Endodermal cell (in vitro differentiated cells): ENCODE data around the gene ATP1A4. TPM values are rescaled to one million over a fixed set of nuclear protein-coding genes. Genes with fewer than 3 reads are reported as not detected.

Experiments used
- DNase-seq: peaks from one replicate; pipeline ENCODE4 v3.0.0-alpha.2; 2017
- H3K27ac ChIP-seq: 2 replicates; pipeline ENCODE4 v1.5.1; 2013; ENCODE audit warnings: mild to moderate bottlenecking, low read depth, low read length, moderate library complexity
- H3K27me3 ChIP-seq: 2 replicates; pipeline ENCODE4 v1.6.1; 2013; ENCODE audit warnings: mild to moderate bottlenecking, low read length, moderate library complexity; ENCODE audit not compliant: insufficient read depth, control insufficient read depth, poor library complexity, severe bottlenecking
- H3K36me3 ChIP-seq: 2 replicates; pipeline ENCODE4 v1.7.0; 2013; ENCODE audit warnings: mild to moderate bottlenecking, low read length, moderate library complexity; ENCODE audit not compliant: control insufficient read depth, insufficient read depth
- H3K4me1 ChIP-seq: one replicate; pipeline ENCODE4 v1.7.0; 2013; ENCODE audit warnings: low read length; ENCODE audit not compliant: control insufficient read depth, insufficient read depth
- H3K4me3 ChIP-seq: 2 replicates; pipeline ENCODE4 v1.5.1; 2013; ENCODE audit warnings: mild to moderate bottlenecking, low read length, moderate library complexity
- H3K9ac ChIP-seq: 2 replicates; pipeline ENCODE4 v1.6.1; 2013; ENCODE audit warnings: mild to moderate bottlenecking, low read length, moderate library complexity; ENCODE audit not compliant: poor library complexity, severe bottlenecking; ENCODE audit errors: extremely low read depth
- H3K9me3 ChIP-seq: 2 replicates; pipeline ENCODE4 v1.6.1; 2013; ENCODE audit warnings: mild to moderate bottlenecking, low read length, moderate library complexity; ENCODE audit not compliant: control insufficient read depth
- H3K27ac Mint-ChIP-seq: 2 replicates; pipeline ENCODE4 v1.8.0; 2020; ENCODE audit warnings: mixed read lengths
- H3K27me3 Mint-ChIP-seq: 2 replicates; pipeline ENCODE4 v1.8.0; 2021; ENCODE audit warnings: mild to moderate bottlenecking, mixed read lengths; ENCODE audit not compliant: insufficient read depth
- H3K36me3 Mint-ChIP-seq: 2 replicates; pipeline ENCODE4 v1.8.0; 2020; ENCODE audit warnings: low read depth, mixed read lengths
- H3K4me1 Mint-ChIP-seq: 2 replicates; pipeline ENCODE4 v1.8.0; 2020; ENCODE audit warnings: mixed read lengths
- H3K4me3 Mint-ChIP-seq: 2 replicates; pipeline ENCODE4 v1.8.0; 2020; ENCODE audit warnings: mild to moderate bottlenecking, moderate library complexity, mixed read lengths
- H3K9me3 Mint-ChIP-seq: 2 replicates; pipeline ENCODE4 v1.8.0; 2020; ENCODE audit warnings: mild to moderate bottlenecking, mixed read lengths
- WGBS, 2 experiments: methylation state at CpG; one replicate each; pipeline versions ENCODE4 v1.1.5 to v1.1.7; 2013; ENCODE audit warnings: missing lambda C conversion rate in 2 of 2, mixed read lengths in 1 of 2; ENCODE audit not compliant: insufficient coverage in 1 of 2, insufficient read length in 1 of 2; 5-methylcytosine and 5-hydroxymethylcytosine counted together
- total RNA-seq, 2 donors: library from RNA; stranded (reverse); fragmentation: NEBNext Ultra II Directional in 1 of 2; extraction: Animal tissue kit (Norgen Biotek cat#: 25700) in 1 of 2; gene quantifications; 2 replicates in 1 of 2; 3 replicates in 1 of 2; pipeline ENCODE4 v1.2.1, GENCODE V29; 2021
- TF ChIP-seq, protein P1 (sequence below): fragments of 200-600 bp; sonication (generic); conservative IDR thresholded peaks from 2 replicates; pipeline ENCODE4 v1.5.0; 2021; ENCODE audit warnings: antibody characterized with exemption, mild to moderate bottlenecking

The ATP1A4 gene
- total RNA-seq, 2 donors from 2014 or later, result 0.55 to 0.75 TPM

DNA sequence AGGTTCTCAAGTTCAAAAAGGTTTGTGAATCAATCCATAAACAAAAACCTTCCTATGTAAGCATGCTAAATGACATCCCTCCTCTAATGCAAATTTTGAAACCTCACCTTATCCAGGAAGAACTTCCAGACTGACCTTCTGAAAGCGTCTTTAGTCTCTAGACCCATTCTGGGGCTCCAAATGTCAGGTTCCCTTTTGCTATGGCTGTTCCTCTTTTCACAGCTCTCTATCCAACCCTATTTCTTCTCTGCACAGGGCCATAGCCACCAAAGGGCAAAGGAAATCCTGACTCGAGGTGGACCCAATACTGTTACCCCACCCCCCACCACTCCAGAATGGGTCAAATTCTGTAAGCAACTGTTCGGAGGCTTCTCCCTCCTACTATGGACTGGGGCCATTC is 3.4 kb downstream of the ATP1A4 start:
- Mint-ChIP-seq H3K27me3 (peaks cover 8% of the 10 kb centered on the region), H3K36me3 (no peaks in the 10 kb centered on the region), H3K4me1 (no peaks in the 10 kb centered on the region), H3K9me3 (no peaks in the 10 kb centered on the region), H3K4me3 (no peak overlapping the region), H3K27ac (no peak overlapping the region)
- Histone ChIP-seq H3K4me3 (no peak overlapping the region), H3K4me1 (no peaks in the 10 kb centered on the region), H3K27me3 (no peaks in the 10 kb centered on the region), H3K9ac (no peak overlapping the region), H3K36me3 (no peaks in the 10 kb centered on the region), H3K27ac (no peak overlapping the region), H3K9me3 (no peaks in the 10 kb centered on the region)
- no peak for DNase-seq
- TF ChIP-seq, protein P1, sequence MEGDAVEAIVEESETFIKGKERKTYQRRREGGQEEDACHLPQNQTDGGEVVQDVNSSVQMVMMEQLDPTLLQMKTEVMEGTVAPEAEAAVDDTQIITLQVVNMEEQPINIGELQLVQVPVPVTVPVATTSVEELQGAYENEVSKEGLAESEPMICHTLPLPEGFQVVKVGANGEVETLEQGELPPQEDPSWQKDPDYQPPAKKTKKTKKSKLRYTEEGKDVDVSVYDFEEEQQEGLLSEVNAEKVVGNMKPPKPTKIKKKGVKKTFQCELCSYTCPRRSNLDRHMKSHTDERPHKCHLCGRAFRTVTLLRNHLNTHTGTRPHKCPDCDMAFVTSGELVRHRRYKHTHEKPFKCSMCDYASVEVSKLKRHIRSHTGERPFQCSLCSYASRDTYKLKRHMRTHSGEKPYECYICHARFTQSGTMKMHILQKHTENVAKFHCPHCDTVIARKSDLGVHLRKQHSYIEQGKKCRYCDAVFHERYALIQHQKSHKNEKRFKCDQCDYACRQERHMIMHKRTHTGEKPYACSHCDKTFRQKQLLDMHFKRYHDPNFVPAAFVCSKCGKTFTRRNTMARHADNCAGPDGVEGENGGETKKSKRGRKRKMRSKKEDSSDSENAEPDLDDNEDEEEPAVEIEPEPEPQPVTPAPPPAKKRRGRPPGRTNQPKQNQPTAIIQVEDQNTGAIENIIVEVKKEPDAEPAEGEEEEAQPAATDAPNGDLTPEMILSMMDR, result no peak
- WGBS, 2 experiments, result 95% methylated on average over 2 to 3 of the region's 3 CpGs

DNA sequence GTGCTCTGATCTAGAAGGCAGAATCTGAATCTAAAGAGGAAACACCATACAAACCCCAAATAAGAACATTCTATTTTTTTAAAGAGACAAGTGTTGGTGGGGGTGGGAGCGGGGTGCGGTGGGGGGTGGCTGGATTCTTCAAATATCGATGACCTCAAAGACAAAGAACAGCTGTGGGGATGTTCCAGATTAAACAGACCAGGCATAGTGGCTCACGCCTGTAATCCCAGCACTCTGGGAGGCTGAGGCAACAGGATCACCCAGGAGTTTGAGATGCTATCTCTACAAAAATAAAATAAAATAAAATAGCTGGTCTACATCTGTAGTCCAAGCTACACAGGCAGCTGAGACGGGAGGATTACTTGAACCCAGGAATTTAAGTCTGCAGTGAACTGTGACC is 5.0 kb downstream of the ATP1A4 start:
- Mint-ChIP-seq H3K27me3 (peaks cover 6% of the 10 kb centered on the region), H3K27ac (no peak overlapping the region), H3K4me1 (peaks cover 1% of the 10 kb centered on the region), H3K36me3 (no peaks in the 10 kb centered on the region), H3K9me3 (no peaks in the 10 kb centered on the region), H3K4me3 (no peak overlapping the region)
- Histone ChIP-seq H3K27ac (no peak overlapping the region), H3K9me3 (no peaks in the 10 kb centered on the region), H3K36me3 (no peaks in the 10 kb centered on the region), H3K4me3 (no peak overlapping the region), H3K4me1 (no peaks in the 10 kb centered on the region), H3K27me3 (no peaks in the 10 kb centered on the region), H3K9ac (no peak overlapping the region)
- TF ChIP-seq, protein P1, result no peak
- DNase-seq, result no peak
- WGBS, 2 experiments, result 93% methylated on average over 5 of the region's 5 CpGs; no CpG with 5 or more reads in 1 of the 2 experiments

DNA sequence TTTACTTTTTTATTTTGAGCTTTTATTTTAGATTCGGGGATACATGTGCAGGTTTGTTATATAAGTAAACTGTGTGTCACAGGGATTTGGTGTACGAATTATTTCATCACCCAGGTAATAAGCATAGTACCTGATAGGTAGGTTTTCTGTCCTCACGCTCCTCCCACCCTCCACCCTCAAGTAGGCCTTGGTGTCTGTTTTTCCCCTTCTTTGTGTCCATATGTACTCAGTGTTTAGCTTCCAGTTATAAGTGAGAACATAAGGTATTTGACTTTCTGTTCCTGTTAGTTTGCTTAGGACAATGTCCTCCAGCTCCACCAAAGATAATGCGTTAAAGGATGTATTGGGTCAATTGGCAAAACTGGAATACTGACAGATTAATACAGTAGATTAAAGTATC is 5.8 kb downstream of the ATP1A4 start:
- Mint-ChIP-seq H3K9me3 (no peaks in the 10 kb centered on the region), H3K36me3 (no peaks in the 10 kb centered on the region), H3K4me1 (peaks cover 1% of the 10 kb centered on the region), H3K4me3 (no peak overlapping the region), H3K27me3 (no peaks in the 10 kb centered on the region), H3K27ac (no peak overlapping the region)
- no peak overlapping the region for H3K27ac ChIP-seq
- TF ChIP-seq, protein P1, result no peak
- H3K4me1 ChIP-seq, result no peaks in the 10 kb centered on the region
- no peak for DNase-seq
- H3K9ac ChIP-seq, result no peak overlapping the region
- no peaks in the 10 kb centered on the region for H3K9me3 ChIP-seq
- no peaks in the 10 kb centered on the region for H3K36me3 ChIP-seq
- no peaks in the 10 kb centered on the region for H3K27me3 ChIP-seq
- no peak overlapping the region for H3K4me3 ChIP-seq
- 96 to 100% methylated on average over 3 to 4 of the region's 4 CpGs for WGBS, 2 experiments
